Fibroblast of pulmonary artery (primary cell): ENCODE data around the gene PSPC1.

Experiments
- DNase-seq: peaks from one replicate; pipeline ENCODE4 v3.0.0-alpha.2; 2010; ENCODE audit warnings: low read depth
- H3K4me3 ChIP-seq: replicated peaks from 2 replicates; pipeline ENCODE4 v1.5.1; 2011; ENCODE audit warnings: low read depth, mild to moderate bottlenecking, control low read depth, low read length, moderate library complexity
- TF ChIP-seq, protein P1 (sequence below): IDR thresholded peaks from 2 replicates; pipeline ENCODE4 v1.5.1; 2011; ENCODE audit warnings: mild to moderate bottlenecking, control low read depth, low read length, inconsistent platforms; ENCODE audit errors: missing control alignments

The PSPC1 gene

DNA sequence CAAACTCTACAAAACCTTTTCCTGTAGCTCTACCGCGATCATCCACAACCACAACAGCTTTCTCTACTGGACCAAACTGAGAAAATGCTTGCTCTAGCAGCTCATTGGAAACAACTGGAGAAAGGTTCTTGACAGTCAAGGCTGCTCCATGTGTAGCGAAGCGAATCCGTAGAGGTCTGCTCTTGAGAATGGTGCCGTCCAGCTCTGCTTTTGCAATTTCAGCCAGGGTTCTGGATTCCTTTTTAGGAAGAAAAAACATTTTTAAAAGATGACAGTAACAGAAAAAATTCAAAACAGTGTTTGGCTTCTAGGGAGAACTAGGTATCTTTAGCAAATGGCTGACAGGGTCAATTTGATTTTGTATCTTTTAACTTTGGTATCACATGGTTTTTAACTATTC lies 10.4 kb downstream of the PSPC1 start:
- no peak for DNase-seq
- no peak overlapping the region for H3K4me3 ChIP-seq
- TF ChIP-seq, protein P1, sequence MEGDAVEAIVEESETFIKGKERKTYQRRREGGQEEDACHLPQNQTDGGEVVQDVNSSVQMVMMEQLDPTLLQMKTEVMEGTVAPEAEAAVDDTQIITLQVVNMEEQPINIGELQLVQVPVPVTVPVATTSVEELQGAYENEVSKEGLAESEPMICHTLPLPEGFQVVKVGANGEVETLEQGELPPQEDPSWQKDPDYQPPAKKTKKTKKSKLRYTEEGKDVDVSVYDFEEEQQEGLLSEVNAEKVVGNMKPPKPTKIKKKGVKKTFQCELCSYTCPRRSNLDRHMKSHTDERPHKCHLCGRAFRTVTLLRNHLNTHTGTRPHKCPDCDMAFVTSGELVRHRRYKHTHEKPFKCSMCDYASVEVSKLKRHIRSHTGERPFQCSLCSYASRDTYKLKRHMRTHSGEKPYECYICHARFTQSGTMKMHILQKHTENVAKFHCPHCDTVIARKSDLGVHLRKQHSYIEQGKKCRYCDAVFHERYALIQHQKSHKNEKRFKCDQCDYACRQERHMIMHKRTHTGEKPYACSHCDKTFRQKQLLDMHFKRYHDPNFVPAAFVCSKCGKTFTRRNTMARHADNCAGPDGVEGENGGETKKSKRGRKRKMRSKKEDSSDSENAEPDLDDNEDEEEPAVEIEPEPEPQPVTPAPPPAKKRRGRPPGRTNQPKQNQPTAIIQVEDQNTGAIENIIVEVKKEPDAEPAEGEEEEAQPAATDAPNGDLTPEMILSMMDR, result no peak

- DNase-seq, result no peak
- TF ChIP-seq, protein P1, result no peak
- no peak overlapping the region for H3K4me3 ChIP-seq
Observed at GRCh38 chr13:19769854-19770253, 12.9 kb downstream of the PSPC1 start.

GRCh38 chr13:19767966-19768365 lies 14.8 kb downstream of the PSPC1 start:
- TF ChIP-seq, protein P1, result no peak
- H3K4me3 ChIP-seq, result no peak overlapping the region
- DNase-seq, result no peak

DNA sequence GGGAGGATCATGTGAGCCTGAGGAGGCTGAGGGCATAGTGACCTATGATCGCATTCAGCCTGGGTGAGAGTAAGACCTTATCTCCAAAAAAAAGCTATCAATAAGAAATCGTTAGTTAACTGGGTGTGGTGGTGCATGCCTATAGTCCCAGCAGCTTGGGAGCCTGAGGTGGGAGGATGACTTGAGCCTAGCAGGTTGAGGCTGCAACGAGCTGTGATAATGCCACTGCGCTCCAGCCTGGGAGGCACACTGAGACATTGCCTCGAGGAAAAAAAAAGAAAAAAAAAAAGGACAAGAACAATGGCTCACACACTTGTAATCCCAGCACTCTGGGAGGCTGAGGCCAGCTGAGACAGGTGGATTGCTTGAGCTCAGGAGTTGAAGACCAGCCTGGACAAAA lies 16.2 kb downstream of the PSPC1 start:
- TF ChIP-seq, protein P1, result no peak
- DNase-seq, result no peak

GRCh38 chr13:19764237-19764636 lies 18.5 kb downstream of the PSPC1 start:
- DNase-seq, result no peak
- H3K4me3 ChIP-seq, result no peak overlapping the region
- TF ChIP-seq, protein P1, result no peak

More for the DNA sequence above, 16.2 kb downstream of the PSPC1 start:
- H3K4me3 ChIP-seq, result no peak overlapping the region

DNA sequence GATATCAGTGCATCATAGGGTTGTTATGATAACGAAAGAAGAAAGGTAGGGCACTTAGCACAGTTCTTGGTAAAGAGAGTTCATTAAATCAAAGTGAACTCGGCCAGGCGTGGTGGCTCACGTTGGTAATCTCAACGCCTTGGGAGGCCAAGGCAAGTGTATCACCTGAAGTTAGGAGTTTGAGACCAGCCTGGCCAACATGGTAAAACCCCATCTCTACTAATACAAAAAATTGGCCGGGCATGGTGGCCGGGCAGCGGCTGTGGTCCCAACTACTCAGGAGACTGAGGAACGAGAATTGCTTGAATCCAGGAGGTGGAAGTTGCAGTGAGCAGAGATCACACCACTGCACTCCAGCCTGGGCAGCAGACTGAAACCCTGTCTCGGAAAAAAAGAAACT lies 19.1 kb downstream of the PSPC1 start:
- TF ChIP-seq, protein P1, result no peak
- no peak overlapping the region for H3K4me3 ChIP-seq
- no peak for DNase-seq

GRCh38 chr13:19759669-19760068 lies 23.1 kb downstream of the PSPC1 start:
- no peak overlapping the region for H3K4me3 ChIP-seq
- TF ChIP-seq, protein P1, result no peak

More at GRCh38 chr13:19759669-19760068, 23.1 kb downstream of the PSPC1 start:
- DNase-seq, result no peak
